Endothelial cell of umbilical vein (primary cell): ENCODE results near the gene MZT2B. TPM values are rescaled to one million over a fixed set of nuclear protein-coding genes. Genes with fewer than 3 reads are reported as not detected.
"Not testable (repeated sequence)": the region's sequence is repeated elsewhere in the genome, so short reads cannot be mapped to it uniquely, and the experiment has no call there.

ENCODE experiments used
- BruUV-seq: library from RNA; stranded (reverse); fragments of 400-500 nt; replicated peaks from 2 replicates; lab custom pipeline; 2021; lab: Mats Ljungman, UMichigan
- CTCF ChIA-PET: fragments of 300-600, 350-600 bp; sonication (Branson Sonifier 250); formaldehyde crosslinking; loops from one replicate; lab custom pipeline; 2021; ENCODE audit warnings: antibody characterized with exemption, inconsistent platforms; lab: Charles Lee
- POLR2A ChIA-PET: fragments of 300-600, 350-600 bp; sonication (Branson Sonifier 250); formaldehyde crosslinking; loops from one replicate; lab custom pipeline; 2021; ENCODE audit warnings: antibody characterized with exemption, inconsistent platforms; lab: Charles Lee
- DNase-seq: peaks from one replicate; pipeline ENCODE4 v3.0.0-alpha.2; 2011; ENCODE audit warnings: low read depth, low spot score
- FAIRE-seq: peaks from 2 replicates; lab custom pipeline; 2011; peaks lifted over from hg19 to GRCh38; lab: Jason Lieb, UNC
- H2AFZ ChIP-seq: 2 replicates; pipeline ENCODE4 v1.6.0; 2012; ENCODE audit warnings: low read depth, low read length, control low read depth, inconsistent platforms
- H3K27ac ChIP-seq: 2 replicates; pipeline ENCODE4 v1.5.1; 2011; ENCODE audit warnings: low read depth, mild to moderate bottlenecking, control low read depth, low read length, moderate library complexity; ENCODE audit not compliant: insufficient read depth
- H3K27me3 ChIP-seq, 2 experiments: 2 replicates each; pipeline versions ENCODE4 v1.6.0 to v1.6.1; 2011; ENCODE audit warnings: low read length in 2 of 2, mixed read lengths in 1 of 2; ENCODE audit not compliant: control insufficient read depth in 2 of 2, insufficient read depth in 2 of 2
- H3K36me3 ChIP-seq, 2 experiments: 2 replicates in 1 of 2; 3 replicates in 1 of 2; pipeline ENCODE4 v1.5.1; 2011; ENCODE audit warnings: low read length in 2 of 2, mild to moderate bottlenecking in 1 of 2, moderate library complexity in 1 of 2; ENCODE audit not compliant: control insufficient read depth in 2 of 2, insufficient read depth in 2 of 2; ENCODE audit errors: extremely low read depth in 1 of 2
- H3K4me1 ChIP-seq: 3 replicates; pipeline ENCODE4 v1.5.1; 2011; ENCODE audit warnings: mild to moderate bottlenecking, low read length; ENCODE audit not compliant: control insufficient read depth, insufficient read depth; ENCODE audit errors: extremely low read depth
- H3K4me2 ChIP-seq: 2 replicates; pipeline ENCODE4 v1.6.1; 2011; ENCODE audit warnings: low read length, control low read depth, mixed read lengths; ENCODE audit not compliant: insufficient read depth
- H3K4me3 ChIP-seq, 3 experiments: fragments of 200-600 bp in 1 of 3; sonication (generic), shearing (Covaris generic) in 1 of 3; replicated peaks in 1 of 3; 2 replicates each; pipeline ENCODE4 v1.5.1; 2011 to 2016; ENCODE audit warnings: control low read depth in 3 of 3, low read length in 3 of 3, mild to moderate bottlenecking in 2 of 3, inconsistent platforms in 1 of 3, low read depth in 1 of 3, moderate library complexity in 1 of 3; ENCODE audit not compliant: insufficient read depth in 1 of 3
- H3K79me2 ChIP-seq: 2 replicates; pipeline ENCODE4 v1.6.0; 2012; ENCODE audit warnings: low read length, inconsistent platforms; ENCODE audit not compliant: control insufficient read depth, insufficient read depth
- H3K9ac ChIP-seq: replicated peaks from 2 replicates; pipeline ENCODE3; 2011; ENCODE audit warnings: low read length, control low read depth; ENCODE audit not compliant: insufficient read depth; ENCODE audit errors: extremely low read depth
- H3K9me1 ChIP-seq: replicated peaks from 3 replicates; pipeline ENCODE4 v1.6.0; 2011; ENCODE audit warnings: mild to moderate bottlenecking, low read length; ENCODE audit not compliant: control insufficient read depth, insufficient read depth; ENCODE audit errors: extremely low read depth
- H3K9me3 ChIP-seq: replicated peaks from 2 replicates; pipeline ENCODE4 v1.5.1; 2012; ENCODE audit warnings: low read length, inconsistent platforms; ENCODE audit not compliant: control insufficient read depth, insufficient read depth
- H4K20me1 ChIP-seq: replicated peaks from 2 replicates; pipeline ENCODE3; 2011; ENCODE audit warnings: mild to moderate bottlenecking, low read length; ENCODE audit not compliant: control insufficient read depth, insufficient read depth; ENCODE audit errors: extremely low read depth
- EZH2 ChIP-seq: IDR thresholded peaks from 2 replicates; pipeline ENCODE4 v1.6.1; 2012; ENCODE audit warnings: borderline replicate concordance, low read depth, mild to moderate bottlenecking, moderate library complexity, low read length, inconsistent platforms; ENCODE audit not compliant: severe bottlenecking
- FOS ChIP-seq: IDR thresholded peaks from 2 replicates; pipeline ENCODE4 v1.6.1; 2011; ENCODE audit warnings: mild to moderate bottlenecking, low read length, moderate library complexity, borderline replicate concordance; ENCODE audit not compliant: insufficient read depth
- GATA2 ChIP-seq: IDR thresholded peaks from 2 replicates; pipeline ENCODE4 v1.7.0; 2011; ENCODE audit warnings: low read depth, mild to moderate bottlenecking, moderate library complexity, mixed read lengths, low read length; ENCODE audit not compliant: insufficient read length, insufficient read depth
- JUN ChIP-seq: IDR thresholded peaks from 2 replicates; pipeline ENCODE4 v1.6.1; 2011; ENCODE audit warnings: borderline replicate concordance, low read depth; ENCODE audit not compliant: insufficient read length, insufficient read depth
- MYC ChIP-seq: IDR thresholded peaks from one replicate; pipeline ENCODE4 v1.6.1; 2011; ENCODE audit warnings: mild to moderate bottlenecking, low read depth, low read length
- POLR2A ChIP-seq: IDR thresholded peaks from 2 replicates; pipeline ENCODE4 v1.6.1; 2012; ENCODE audit warnings: low read depth, mild to moderate bottlenecking, control low read depth, low read length
- POLR2AphosphoS5 ChIP-seq: IDR thresholded peaks from 2 replicates; pipeline ENCODE4 v1.6.1; 2012; ENCODE audit warnings: low read depth, mild to moderate bottlenecking, control low read depth, low read length, moderate library complexity; ENCODE audit not compliant: insufficient read depth
- dilution Hi-C: fragments of 300-500 bp; cut with MboI; formaldehyde crosslinking; loops from one replicate; pipeline ENCODE4 v1.15.0; 2019; ENCODE audit warnings: low sequenced_read_pairs; ENCODE audit not compliant: extremely low pct_ligation_motif_present
- intact Hi-C: fragments of 100-400 bp; cut with micrococcal nuclease; formaldehyde crosslinking; loops from one replicate; pipeline ENCODE4 v1.10.0; 2022
- polyA plus RNA-seq, 4 experiments: library from polyadenylated mRNA; depleted of rRNA in 3 of 4; stranded (reverse) in 3 of 4; unstranded in 1 of 4; fragments of >200 nt; gene quantifications; 2 replicates each; pipeline versions ENCODE4 v1.2.1 to v1.2.3, GENCODE V29; 2011 to 2012; ENCODE audit warnings: missing spikeins in 1 of 4
- total RNA-seq: library from RNA; stranded (reverse); gene quantifications from 2 replicates; pipeline ENCODE4 v1.2.3, GENCODE V29; 2021
- TF ChIP-seq, protein P1 (sequence below), 2 donors: IDR thresholded peaks; 1 replicate in 1 of 2; 2 replicates in 1 of 2; pipeline ENCODE4 v1.5.1; 2011; ENCODE audit warnings: low read length in 2 of 2, mild to moderate bottlenecking in 2 of 2, moderate library complexity in 2 of 2, control low read depth in 1 of 2, inconsistent platforms in 1 of 2, low read depth in 1 of 2; ENCODE audit not compliant: insufficient read depth in 1 of 2; ENCODE audit errors: extremely low read depth in 1 of 2
- TF ChIP-seq, protein P2 (sequence below): IDR thresholded peaks from 2 replicates; pipeline ENCODE4 v1.6.1; 2011; ENCODE audit not compliant: insufficient read depth, insufficient read length

Gene MZT2B
- total and polyA plus RNA-seq, 2 donors (not counting 3 experiments of a cell fraction or from before 2014, with no cell fraction given): 182 to 337 TPM

DNA sequence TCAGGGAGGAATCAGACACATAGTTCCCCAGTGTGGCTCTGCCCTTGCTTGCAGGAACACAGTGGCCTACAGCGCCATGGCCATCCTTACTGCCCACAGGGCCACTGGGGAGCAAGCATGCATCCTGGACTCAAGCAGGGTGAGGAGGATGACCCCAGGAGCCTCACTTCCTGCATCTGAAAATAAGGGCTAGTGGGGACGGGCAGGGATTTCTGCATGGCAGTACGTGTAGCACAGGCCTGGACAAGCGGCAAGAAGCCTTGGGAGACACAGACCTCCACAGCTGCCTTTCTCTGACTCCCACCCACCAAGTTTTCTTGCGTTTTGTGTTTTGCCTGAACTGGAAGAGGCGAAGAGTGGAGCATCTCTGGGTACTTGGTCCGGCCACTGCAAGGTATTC lies 19.6 kb upstream of the MZT2B start:
- BruUV-seq, H2AFZ ChIP-seq, H3K79me2 ChIP-seq, POLR2A ChIA-PET, H3K4me2 ChIP-seq, H3K4me3 ChIP-seq, H3K9ac ChIP-seq, intact Hi-C loops, DNase-seq, H3K4me1 ChIP-seq, H3K27ac ChIP-seq, H4K20me1 ChIP-seq, H3K9me1 ChIP-seq, CTCF ChIA-PET, FAIRE-seq, dilution Hi-C loops, H3K9me3 ChIP-seq, H3K27me3 ChIP-seq: not testable (repeated sequence)
- H3K36me3 ChIP-seq: peaks cover 3 to 26% of the 10 kb centered on the region in 2 experiments

DNA sequence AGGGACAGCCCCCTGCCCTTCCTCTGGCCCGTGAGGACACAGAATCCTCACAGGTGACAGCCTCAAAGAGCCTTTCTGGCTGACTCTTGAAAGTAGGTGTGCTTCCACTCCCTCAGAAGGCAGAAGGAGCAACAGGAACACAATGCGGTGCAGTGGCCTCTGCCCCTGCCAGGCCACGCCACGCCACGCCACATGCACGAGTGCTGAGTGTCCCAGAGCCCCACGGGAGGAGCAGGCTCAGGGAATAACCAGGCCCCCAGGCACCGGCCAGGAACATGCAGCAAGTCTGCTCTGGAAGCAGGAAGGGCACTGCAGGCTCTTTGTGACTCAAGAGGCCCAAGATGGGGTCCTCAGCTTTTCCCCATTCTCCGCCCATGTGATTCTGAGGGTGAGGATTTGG lies 19.1 kb upstream of the MZT2B start:
- intact Hi-C loops: no loop called here
- H3K9me1 ChIP-seq: no peaks in the 10 kb centered on the region
- dilution Hi-C loops: no loop called here
- TF ChIP-seq POLR2A: no peak
- no peak for TF ChIP-seq POLR2AphosphoS5
- TF ChIP-seq, protein P1, sequence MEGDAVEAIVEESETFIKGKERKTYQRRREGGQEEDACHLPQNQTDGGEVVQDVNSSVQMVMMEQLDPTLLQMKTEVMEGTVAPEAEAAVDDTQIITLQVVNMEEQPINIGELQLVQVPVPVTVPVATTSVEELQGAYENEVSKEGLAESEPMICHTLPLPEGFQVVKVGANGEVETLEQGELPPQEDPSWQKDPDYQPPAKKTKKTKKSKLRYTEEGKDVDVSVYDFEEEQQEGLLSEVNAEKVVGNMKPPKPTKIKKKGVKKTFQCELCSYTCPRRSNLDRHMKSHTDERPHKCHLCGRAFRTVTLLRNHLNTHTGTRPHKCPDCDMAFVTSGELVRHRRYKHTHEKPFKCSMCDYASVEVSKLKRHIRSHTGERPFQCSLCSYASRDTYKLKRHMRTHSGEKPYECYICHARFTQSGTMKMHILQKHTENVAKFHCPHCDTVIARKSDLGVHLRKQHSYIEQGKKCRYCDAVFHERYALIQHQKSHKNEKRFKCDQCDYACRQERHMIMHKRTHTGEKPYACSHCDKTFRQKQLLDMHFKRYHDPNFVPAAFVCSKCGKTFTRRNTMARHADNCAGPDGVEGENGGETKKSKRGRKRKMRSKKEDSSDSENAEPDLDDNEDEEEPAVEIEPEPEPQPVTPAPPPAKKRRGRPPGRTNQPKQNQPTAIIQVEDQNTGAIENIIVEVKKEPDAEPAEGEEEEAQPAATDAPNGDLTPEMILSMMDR (IDR thresholded peaks at IDR 0.05; ENCODE audit: extremely low read depth in 1 of 2, insufficient read depth in 1 of 2, low read depth in 1 of 2, low read length in 2 of 2): no peak
- no peak for TF ChIP-seq MYC
- no peak for TF ChIP-seq FOS
- TF ChIP-seq EZH2: no peak
- no peak for TF ChIP-seq GATA2
- TF ChIP-seq, protein P2, sequence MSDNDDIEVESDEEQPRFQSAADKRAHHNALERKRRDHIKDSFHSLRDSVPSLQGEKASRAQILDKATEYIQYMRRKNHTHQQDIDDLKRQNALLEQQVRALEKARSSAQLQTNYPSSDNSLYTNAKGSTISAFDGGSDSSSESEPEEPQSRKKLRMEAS: no peak
- no peak for TF ChIP-seq JUN
- no peak for FAIRE-seq
- POLR2A ChIA-PET: no interaction called here
- no peak overlapping the region for H3K9ac ChIP-seq
- no peak overlapping the region for H3K27ac ChIP-seq
- H3K27me3 ChIP-seq: no peaks in the 10 kb centered on the region
- no peak overlapping the region for H3K4me2 ChIP-seq
- no TSS peak for BruUV-seq
- H4K20me1 ChIP-seq: no peaks in the 10 kb centered on the region
- H3K79me2 ChIP-seq: no peaks in the 10 kb centered on the region
- peaks cover 3 to 26% of the 10 kb centered on the region in 2 experiments for H3K36me3 ChIP-seq
- no peaks in the 10 kb centered on the region for H3K4me1 ChIP-seq
- no peaks in the 10 kb centered on the region for H3K9me3 ChIP-seq
- no peak overlapping the region for H3K4me3 ChIP-seq
- no peak for DNase-seq
- H2AFZ ChIP-seq: no peak overlapping the region
- CTCF ChIA-PET: interaction anchor here (1.4 kb wide), 1 partner anchor 18 kb away, joined by 5 read pairs; the partner anchor contains the start of gene SMPD4
